KMS-11 (cell line): Measurements from ENCODE around the gene SELP.

ENCODE experiments used
- H2AFZ ChIP-seq: fragments of 200-600 bp; sonication (generic); 2 replicates; pipeline ENCODE4 v1.6.1; 2016; ENCODE audit warnings: antibody characterized with exemption, mixed run types, low read depth
- H3K27ac ChIP-seq: fragments of 200-600 bp; sonication (generic); 2 replicates; pipeline ENCODE4 v1.6.1; 2016; ENCODE audit warnings: mild to moderate bottlenecking, mixed run types
- H3K27me3 ChIP-seq: fragments of 200-600 bp; sonication (generic); 2 replicates; pipeline ENCODE4 v1.6.1; 2017; ENCODE audit warnings: mild to moderate bottlenecking, low read depth, mixed run types, moderate library complexity; ENCODE audit not compliant: insufficient read depth
- H3K36me3 ChIP-seq: fragments of 200-600 bp; sonication (generic); 2 replicates; pipeline ENCODE4 v1.6.1; 2017; ENCODE audit warnings: mild to moderate bottlenecking, mixed run types; ENCODE audit not compliant: insufficient read depth
- H3K4me1 ChIP-seq: fragments of 200-600 bp; sonication (generic); 2 replicates; pipeline ENCODE4 v1.6.1; 2016; ENCODE audit warnings: mild to moderate bottlenecking, low read depth, mixed run types; ENCODE audit not compliant: poor library complexity, severe bottlenecking
- H3K4me2 ChIP-seq: fragments of 200-600 bp; sonication (generic); 2 replicates; pipeline ENCODE4 v1.7.0; 2016; ENCODE audit warnings: mild to moderate bottlenecking, mixed run types
- H3K4me3 ChIP-seq: fragments of 200-600 bp; sonication (generic); IDR thresholded peaks from 2 replicates; pipeline ENCODE4 v1.6.1; 2017; ENCODE audit warnings: low read depth, low read length, mixed read lengths; ENCODE audit not compliant: insufficient read depth
- H3K79me2 ChIP-seq: fragments of 200-600 bp; sonication (generic); 2 replicates; pipeline ENCODE4 v1.6.1; 2016; ENCODE audit warnings: low read depth, mixed run types; ENCODE audit not compliant: insufficient read depth
- H3K9ac ChIP-seq: fragments of 200-600 bp; sonication (generic); 2 replicates; pipeline ENCODE4 v1.6.1; 2016; ENCODE audit warnings: mild to moderate bottlenecking, mixed run types
- H4K20me1 ChIP-seq: fragments of 200-600 bp; sonication (generic); 2 replicates; pipeline ENCODE4 v1.6.1; 2016; ENCODE audit warnings: mild to moderate bottlenecking, mixed run types; ENCODE audit not compliant: insufficient read depth
- CTCF ChIP-seq: fragments of 200-600 bp; sonication (generic); conservative IDR thresholded peaks from 2 replicates; pipeline ENCODE4 v1.6.1; 2017; ENCODE audit warnings: low read depth, mild to moderate bottlenecking, antibody characterized with exemption, low read length, moderate library complexity, mixed read lengths

Gene SELP

GRCh38 chr1:169548282-169548681, 81.6 kb downstream of the SELP start:
- H3K27me3 ChIP-seq = no peaks in the 10 kb centered on the region
- H3K79me2 ChIP-seq = no peaks in the 10 kb centered on the region
- H2AFZ ChIP-seq = no peak overlapping the region
- H3K4me1 ChIP-seq = no peaks in the 10 kb centered on the region
- H4K20me1 ChIP-seq = no peaks in the 10 kb centered on the region
- H3K4me3 ChIP-seq = no peak overlapping the region
- no peak overlapping the region for H3K4me2 ChIP-seq
- no peaks in the 10 kb centered on the region for H3K36me3 ChIP-seq
- no peak overlapping the region for H3K9ac ChIP-seq
- H3K27ac ChIP-seq = no peak overlapping the region
- TF ChIP-seq CTCF = no peak

GRCh38 chr1:169546087-169546995, 83.6 kb downstream of the SELP start:
- Histone ChIP-seq H3K4me3 (no peak overlapping the region), H2AFZ (no peak overlapping the region), H4K20me1 (no peaks in the 10 kb centered on the region), H3K36me3 (no peaks in the 10 kb centered on the region), H3K9ac (no peak overlapping the region), H3K79me2 (no peaks in the 10 kb centered on the region), H3K27ac (no peak overlapping the region), H3K4me1 (no peaks in the 10 kb centered on the region), H3K27me3 (no peaks in the 10 kb centered on the region), H3K4me2 (no peak overlapping the region)
- peak; percentile 90 for TF ChIP-seq CTCF

GRCh38 chr1:169545472-169545871, 84.5 kb downstream of the SELP start:
- Histone ChIP-seq H2AFZ (no peak overlapping the region), H3K4me3 (no peak overlapping the region), H3K27ac (no peak overlapping the region), H3K36me3 (no peaks in the 10 kb centered on the region), H3K4me1 (no peaks in the 10 kb centered on the region), H3K4me2 (no peak overlapping the region), H3K79me2 (no peaks in the 10 kb centered on the region), H4K20me1 (no peaks in the 10 kb centered on the region), H3K9ac (no peak overlapping the region), H3K27me3 (no peaks in the 10 kb centered on the region)
- TF ChIP-seq CTCF = no peak

- H3K4me1 ChIP-seq = no peaks in the 10 kb centered on the region
- H3K9ac ChIP-seq = no peak overlapping the region
- no peak overlapping the region for H2AFZ ChIP-seq
- H3K79me2 ChIP-seq = no peaks in the 10 kb centered on the region
- H3K4me3 ChIP-seq = no peak overlapping the region
- no peaks in the 10 kb centered on the region for H4K20me1 ChIP-seq
- no peaks in the 10 kb centered on the region for H3K36me3 ChIP-seq
- H3K27me3 ChIP-seq = no peaks in the 10 kb centered on the region
- H3K27ac ChIP-seq = no peak overlapping the region
- TF ChIP-seq CTCF = no peak
- H3K4me2 ChIP-seq = no peak overlapping the region
Measured at GRCh38 chr1:169538998-169539871, 90.7 kb downstream of the SELP start.
